NCI-H82 (cell line): ENCODE measurements around the gene SERTM1.

Source experiments
- DNase-seq: peaks from one replicate; lab custom pipeline; 2025; lab: John Stamatoyannopoulos, UW

SERTM1 gene

DNA sequence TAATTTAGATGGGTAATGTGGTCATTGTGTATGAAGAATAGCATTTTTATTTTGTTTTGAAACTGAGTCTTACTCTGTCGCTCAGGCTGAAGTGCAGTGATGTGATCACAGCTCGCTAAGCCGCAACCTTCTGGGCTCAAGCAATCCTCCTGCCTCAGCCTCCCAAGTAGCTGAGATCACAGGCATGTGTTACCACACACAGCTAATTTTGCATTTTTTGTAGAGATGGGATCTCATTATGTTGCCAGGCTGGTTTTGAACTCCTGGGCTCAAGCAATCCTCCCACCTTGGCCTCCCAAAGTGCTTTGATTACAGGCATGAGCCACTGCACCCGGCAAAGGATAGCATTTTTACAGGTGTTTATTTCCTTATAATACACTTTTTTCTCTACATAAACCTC lies 36.6 kb downstream of the SERTM1 start:
- DNase-seq, result no peak

DNA sequence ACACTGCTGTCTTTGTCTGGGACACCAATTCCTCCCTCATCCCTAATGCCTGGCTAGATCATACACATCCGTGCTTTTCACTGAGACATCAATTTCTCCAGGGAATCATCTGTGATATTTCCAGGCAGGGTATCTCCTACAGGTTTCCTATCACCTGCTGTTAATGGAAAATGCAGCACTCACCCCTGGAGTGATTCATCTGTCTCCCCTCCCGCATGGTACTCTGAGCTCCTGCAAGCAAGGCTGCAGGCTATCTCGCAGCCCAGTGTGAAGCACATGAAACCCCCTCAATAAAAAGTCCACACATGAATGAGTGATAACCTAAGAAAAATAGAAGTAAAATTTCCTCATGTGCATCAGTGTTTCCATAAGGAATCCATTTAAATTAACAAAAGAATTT lies 38.5 kb downstream of the SERTM1 start:
- DNase-seq, result no peak

DNA sequence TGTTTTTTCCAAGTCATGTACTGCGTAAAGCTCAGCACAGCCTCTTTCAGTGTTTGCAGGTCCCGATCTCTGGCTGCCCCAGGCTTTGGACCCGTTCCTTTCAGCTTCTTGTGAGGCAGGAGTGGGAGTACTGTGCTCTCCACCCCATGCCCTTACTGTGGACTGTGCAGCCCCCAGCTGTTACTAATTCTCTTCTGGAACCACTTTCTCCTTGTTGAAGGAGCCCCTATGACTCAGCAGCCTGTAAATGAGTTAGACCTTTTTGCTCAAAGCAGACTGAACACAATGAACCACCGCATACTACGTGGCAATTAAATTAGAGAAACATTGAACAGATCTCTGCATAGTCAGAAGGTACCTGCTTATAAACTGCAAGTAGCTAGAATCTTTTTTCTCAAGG lies 39.0 kb downstream of the SERTM1 start:
- DNase-seq, result no peak

DNA sequence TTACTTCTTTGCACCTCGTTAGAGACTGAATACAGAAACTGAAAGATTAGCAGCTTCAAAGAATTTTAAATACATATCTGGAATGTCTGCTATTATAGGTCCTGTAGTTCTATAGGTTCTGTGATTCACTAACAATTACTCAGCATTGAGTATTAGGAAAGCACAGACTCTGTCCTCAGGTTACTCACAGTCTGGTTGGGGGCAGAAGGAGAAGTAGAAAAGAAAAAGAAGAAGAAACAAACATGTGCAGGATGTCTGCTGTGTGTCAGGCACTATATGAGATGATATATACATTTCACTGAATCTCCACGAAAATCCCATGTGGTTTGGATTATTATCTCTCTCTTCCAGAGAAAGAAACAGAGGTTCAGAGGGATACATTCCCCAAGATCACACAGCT lies 40.1 kb downstream of the SERTM1 start:
- DNase-seq, result no peak

DNA sequence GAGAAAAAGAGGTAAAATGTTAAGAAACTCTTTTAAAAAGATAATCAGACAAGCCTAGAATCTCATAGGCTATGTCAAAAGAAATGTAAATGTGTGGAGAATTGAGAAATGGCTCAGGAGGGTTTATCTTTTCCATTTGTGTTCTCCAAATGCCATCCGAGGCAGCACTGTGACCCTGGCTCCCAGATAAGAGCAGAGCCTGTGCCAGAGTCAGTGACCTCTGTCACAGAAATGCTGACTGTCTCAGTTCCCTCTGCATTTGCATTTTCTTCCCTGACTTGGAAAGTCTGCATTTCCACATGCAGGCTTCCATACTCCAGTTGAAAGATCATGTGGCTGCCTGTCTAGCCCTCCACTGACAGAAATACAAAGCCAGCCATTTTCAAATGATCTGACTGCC lies 42.0 kb downstream of the SERTM1 start:
- DNase-seq, result no peak

DNA sequence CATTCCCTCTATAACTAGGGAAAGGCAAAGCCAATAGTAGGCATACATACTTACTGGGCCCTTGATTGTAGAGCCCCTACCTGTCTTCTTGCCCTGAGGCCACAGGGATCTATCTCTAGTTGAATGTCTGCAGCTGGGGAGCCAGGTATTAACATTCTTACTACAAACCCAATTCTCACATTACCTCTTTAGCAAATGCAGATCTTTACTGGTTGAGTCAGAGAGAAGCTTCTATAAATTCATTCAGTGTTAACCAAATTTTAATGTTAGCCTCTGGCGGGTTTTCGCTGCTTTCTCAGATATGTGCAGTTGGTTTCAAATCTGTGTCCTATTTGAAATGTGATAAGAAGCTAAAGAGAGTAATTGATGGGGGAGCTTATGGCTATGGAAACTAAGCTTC lies 43.2 kb downstream of the SERTM1 start:
- no peak for DNase-seq

DNA sequence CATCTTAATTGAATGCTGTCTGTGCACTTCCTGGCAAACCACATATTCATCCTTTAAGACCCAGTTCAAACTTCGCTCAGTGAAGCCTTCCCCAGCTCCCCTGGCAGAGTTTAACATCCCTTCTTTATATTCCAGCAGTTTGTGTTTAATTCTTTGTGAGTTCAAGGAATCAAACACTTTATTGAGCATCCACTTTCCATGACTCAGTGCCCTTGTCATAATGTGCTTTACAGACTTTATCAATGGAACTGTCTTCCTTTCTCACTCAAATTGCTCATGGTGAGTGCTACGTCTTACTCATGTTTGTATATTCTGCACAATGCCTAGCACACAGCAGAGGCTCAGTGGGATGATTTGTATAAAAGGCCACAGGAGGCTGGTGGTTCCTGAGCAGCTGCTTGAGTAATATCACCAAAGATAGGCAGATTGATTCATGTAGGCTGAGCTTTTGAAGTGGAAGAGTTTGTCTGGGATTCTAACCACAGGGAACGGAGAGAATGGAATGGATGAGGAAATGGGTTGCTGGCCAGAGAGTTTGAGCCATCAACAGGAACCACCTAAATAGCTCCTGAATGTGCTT lies 44.2 kb downstream of the SERTM1 start:
- DNase-seq, result no peak

DNA sequence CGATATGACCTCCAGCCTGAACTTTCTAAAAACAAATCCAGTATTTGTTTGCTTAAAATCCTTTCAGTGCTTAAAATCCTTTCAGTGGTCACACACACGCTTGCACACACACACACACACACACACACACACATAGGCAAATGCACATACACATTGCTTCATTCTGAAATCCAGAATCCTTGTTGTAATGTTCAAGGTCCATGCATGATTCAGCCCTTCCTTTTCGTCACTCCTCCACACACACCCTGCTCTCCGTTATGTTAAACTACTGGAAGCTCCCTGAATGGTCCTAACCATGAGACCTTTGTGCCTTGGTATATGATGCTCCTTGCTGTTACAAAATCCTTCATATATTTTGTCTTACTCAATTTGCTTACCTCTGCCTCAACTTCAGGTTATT lies 44.9 kb downstream of the SERTM1 start:
- DNase-seq, result no peak

DNA sequence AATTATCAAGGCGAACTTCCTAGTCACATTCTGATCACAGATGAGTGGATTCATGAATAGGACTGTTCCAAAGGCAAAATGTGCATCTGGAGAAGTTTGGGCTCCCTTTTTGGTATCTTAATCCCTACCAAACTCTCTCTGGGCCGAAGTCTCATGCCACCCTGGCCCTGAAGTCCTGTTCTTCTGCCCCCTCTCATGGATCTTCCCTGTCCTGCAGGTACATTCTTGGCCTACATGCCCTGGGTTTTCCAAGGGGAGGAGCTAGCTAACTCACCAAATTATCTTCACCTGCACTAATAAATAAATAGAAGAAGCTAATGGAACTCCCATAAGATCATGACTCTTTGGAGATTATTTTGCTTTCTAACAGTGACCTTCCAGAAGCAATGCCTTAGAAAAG lies 50.3 kb downstream of the SERTM1 start:
- DNase-seq, result no peak

DNA sequence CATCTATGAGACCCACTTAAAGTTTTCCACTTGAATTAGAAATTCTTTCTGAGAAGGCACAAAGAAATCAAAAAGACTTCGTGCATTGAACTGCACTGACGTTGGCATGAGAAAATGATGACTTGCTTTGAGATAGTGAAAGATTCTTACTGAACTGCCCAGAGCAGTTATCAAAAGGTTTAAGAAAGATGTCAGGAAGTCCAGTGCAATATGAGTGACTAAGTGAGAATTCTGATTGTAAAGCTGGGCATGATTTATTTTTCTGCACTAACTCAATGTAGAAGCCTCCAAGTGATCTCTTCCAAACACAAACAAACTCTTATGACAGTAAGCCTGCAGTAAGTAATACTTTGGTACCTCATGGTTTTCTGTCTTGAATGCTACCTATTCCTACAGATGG lies 52.1 kb downstream of the SERTM1 start:
- no peak for DNase-seq

DNA sequence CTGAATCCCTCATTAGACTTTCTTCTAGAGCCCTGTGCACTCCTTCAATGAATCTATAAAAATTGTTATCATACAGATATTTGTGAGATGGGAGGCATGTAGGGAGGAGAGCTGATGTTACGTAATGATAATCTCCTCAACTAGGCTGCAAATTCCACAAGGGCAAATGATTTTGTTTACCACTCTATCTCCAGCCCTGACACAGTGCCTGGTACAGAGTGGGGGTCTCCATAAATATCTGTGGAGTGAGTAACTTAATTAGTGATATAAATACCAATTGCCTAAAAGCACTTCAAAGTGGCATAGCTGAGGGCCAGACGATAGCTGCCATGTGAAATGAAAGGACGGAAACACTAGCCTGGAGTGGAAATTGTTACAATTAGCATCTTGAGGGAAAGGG lies 54.2 kb downstream of the SERTM1 start:
- no peak for DNase-seq

DNA sequence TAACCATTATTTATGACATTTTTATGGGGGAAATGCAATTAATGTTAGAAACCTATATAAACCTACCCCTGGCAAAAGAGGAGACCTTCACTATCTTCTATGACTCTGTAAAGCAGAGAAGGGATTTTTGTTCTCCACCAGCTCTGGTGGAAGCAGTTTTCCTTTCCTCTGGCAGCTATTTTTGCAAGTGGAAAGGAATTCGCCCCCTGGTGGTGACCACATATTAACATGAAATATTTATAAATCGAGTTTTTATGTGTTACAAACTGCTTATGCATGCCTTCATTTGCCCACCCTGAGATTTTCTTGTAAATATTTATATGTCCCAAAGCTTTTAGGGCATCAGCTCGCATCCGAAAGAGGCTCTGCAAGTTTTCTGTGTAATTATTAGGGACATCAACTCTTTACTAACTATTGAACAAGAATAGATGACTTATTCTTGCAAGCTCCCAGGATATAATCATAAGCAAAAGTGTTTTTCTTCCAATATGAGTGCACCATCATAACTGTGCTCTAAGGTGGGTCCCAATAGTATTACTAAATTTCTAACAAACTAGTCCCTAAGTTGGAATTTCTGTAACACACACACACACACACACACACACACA lies 62.4 kb downstream of the SERTM1 start:
- peak; percentile 84 for DNase-seq

DNA sequence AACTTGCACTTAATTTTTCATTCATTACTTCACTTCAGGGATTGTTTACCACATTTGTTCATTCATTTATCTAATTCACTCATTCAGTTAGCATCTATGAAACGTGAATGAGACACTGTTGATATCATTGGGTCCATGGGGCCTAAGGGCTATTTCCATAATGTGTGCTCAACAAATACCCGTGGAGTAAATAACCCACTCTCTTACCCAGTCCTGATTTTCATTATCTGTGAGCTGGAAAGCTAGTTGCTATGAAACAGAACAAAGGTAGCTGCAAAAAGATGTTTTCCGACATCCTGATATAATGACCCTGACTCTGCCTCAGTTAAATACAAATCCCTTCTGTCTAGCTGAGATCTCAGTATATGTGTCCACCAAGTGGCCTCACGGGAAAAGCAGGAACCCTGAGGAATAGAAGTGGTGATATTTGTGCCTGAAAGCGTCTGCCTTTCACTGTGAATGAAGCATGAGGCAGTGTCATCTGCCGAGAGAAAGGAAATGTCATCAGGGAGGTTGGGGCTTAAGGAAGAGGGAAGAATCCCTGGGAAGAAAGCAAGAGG lies 63.8 kb downstream of the SERTM1 start:
- DNase-seq, result no peak

DNA sequence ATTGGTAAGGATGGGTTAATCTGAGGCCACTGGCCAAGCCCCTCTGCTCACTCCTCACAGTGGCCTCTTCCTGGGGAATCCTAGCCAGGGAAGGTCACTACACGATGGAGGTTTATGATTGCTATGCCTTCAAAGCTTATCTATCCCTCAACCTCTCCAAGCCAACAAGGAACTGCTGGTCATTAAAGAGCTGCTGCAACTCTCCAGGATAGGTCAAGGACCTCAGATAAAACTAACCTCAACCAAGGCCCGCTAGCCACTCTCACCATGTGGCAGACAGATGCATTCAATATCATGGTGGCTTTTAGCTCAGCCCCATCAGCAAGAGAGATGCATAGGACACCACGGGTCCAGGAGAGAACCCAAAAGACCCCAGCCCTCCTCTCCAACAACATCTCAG lies 71.6 kb downstream of the SERTM1 start:
- DNase-seq, result no peak

DNA sequence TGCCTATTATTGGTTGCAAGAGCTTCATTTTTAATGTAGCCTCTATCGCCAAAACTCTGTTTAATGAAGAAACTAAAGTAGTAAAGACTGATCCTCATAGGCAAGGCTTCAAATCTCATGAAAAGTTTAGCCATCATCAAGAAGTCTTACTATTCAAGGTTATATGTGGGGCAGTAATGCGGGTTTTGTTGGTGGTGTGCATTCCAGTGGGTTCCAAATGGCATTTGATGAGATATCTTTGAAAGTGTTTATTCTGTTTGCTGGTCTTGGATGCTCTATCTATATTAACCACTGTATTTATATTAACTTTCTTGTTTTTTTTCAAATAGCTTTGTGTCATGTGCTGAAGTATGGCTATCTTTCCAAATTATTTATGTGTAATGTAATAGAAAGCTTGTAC lies 72.2 kb downstream of the SERTM1 start:
- no peak for DNase-seq
